Measurements from ENCODE around the gene SLC35D1.

The SLC35D1 gene

DNA sequence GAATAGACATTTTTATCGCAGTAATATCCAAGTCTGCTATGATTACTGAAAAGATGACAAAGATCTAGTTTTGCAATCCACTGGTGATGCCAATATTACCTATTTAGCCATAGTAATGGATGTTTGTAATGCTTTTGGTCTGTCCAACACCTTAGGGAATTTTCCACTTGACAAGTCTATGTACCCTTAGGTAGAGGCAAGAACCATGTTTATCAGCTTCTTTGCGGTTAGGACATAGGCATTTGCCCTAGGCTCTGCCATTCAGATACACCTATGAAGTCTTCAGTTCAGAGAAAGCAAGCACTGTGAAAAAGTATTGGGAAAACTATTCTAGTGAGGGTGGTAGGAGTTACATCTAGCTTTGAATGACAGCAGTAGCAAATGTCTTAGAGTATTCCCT, 40.2 kb upstream of the SLC35D1 start:
- H3K27me3 ChIP-seq (ENCODE audit: low read depth, low read length), result no peaks in the 10 kb centered on the region

DNA sequence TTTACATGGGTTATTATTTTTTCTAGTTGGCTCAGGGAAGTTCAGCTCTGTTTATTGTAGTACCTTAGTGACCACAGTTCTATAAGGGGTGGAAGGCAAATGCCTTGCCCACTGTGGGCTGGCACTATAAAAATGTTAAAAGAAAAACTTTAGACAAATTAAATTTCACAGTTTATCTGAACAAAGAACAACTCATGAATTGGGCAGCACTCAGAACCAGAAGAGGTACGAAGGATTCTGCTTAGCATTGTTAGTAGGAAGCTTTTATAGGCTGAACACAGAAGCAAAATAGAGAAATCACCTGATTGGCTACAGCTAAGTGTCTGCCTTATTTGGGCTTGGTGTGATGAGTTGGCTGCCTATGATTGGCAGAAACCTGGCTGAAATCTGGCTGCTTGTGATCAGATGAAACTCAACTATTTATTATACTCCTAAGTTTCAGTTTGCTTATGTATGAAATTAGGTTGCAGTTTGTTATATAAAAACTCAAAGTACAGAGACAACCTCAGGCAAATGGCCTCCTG, 35.8 kb upstream of the SLC35D1 start:
- H3K27ac ChIP-seq (ENCODE audit: low read length), result no peak overlapping the region
- H3K36me3 ChIP-seq (replicated peaks; ENCODE audit: low read depth, low read length), result no peaks in the 10 kb centered on the region
- H3K4me3 ChIP-seq (ENCODE audit: low read length), result no peak overlapping the region
- H3K9ac ChIP-seq (ENCODE audit: low read length), result no peak overlapping the region
- H3K9me3 ChIP-seq (ENCODE audit: insufficient read depth, low read length), result no peaks in the 10 kb centered on the region
- no peaks in the 10 kb centered on the region for H3K4me1 ChIP-seq (ENCODE audit: low read length)
- no peaks in the 10 kb centered on the region for H3K79me2 ChIP-seq (ENCODE audit: low read length)
- no peaks in the 10 kb centered on the region for H3K27me3 ChIP-seq (ENCODE audit: low read depth, low read length)
- no peak overlapping the region for H2AFZ ChIP-seq (ENCODE audit: low read depth, low read length)
- H3K4me2 ChIP-seq (ENCODE audit: low read length), result no peak overlapping the region
- H4K20me1 ChIP-seq (ENCODE audit: insufficient read depth, low read length), result no peaks in the 10 kb centered on the region
- TF ChIP-seq, protein P1, sequence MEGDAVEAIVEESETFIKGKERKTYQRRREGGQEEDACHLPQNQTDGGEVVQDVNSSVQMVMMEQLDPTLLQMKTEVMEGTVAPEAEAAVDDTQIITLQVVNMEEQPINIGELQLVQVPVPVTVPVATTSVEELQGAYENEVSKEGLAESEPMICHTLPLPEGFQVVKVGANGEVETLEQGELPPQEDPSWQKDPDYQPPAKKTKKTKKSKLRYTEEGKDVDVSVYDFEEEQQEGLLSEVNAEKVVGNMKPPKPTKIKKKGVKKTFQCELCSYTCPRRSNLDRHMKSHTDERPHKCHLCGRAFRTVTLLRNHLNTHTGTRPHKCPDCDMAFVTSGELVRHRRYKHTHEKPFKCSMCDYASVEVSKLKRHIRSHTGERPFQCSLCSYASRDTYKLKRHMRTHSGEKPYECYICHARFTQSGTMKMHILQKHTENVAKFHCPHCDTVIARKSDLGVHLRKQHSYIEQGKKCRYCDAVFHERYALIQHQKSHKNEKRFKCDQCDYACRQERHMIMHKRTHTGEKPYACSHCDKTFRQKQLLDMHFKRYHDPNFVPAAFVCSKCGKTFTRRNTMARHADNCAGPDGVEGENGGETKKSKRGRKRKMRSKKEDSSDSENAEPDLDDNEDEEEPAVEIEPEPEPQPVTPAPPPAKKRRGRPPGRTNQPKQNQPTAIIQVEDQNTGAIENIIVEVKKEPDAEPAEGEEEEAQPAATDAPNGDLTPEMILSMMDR (IDR thresholded peaks at IDR 0.05; ENCODE audit: low read depth, low read length), result no peak
- no peak for TF ChIP-seq EZH2phosphoT487 (IDR thresholded peaks at IDR 0.05; ENCODE audit: low read depth)

More for the DNA sequence above, 40.2 kb upstream of the SLC35D1 start:
- Histone ChIP-seq H3K4me1 (ENCODE audit: low read length) (no peaks in the 10 kb centered on the region), H3K9ac (ENCODE audit: low read length) (no peak overlapping the region), H2AFZ (ENCODE audit: low read depth, low read length) (no peak overlapping the region), H3K79me2 (ENCODE audit: low read length) (no peaks in the 10 kb centered on the region), H4K20me1 (ENCODE audit: insufficient read depth, low read length) (no peaks in the 10 kb centered on the region), H3K4me2 (ENCODE audit: low read length) (no peak overlapping the region), H3K4me3 (ENCODE audit: low read length) (no peak overlapping the region), H3K36me3 (replicated peaks; ENCODE audit: low read depth, low read length) (no peaks in the 10 kb centered on the region), H3K9me3 (ENCODE audit: insufficient read depth, low read length) (no peaks in the 10 kb centered on the region), H3K27ac (ENCODE audit: low read length) (no peak overlapping the region)
- TF ChIP-seq, protein P1 (IDR thresholded peaks at IDR 0.05; ENCODE audit: low read depth, low read length), result no peak
- TF ChIP-seq EZH2phosphoT487 (IDR thresholded peaks at IDR 0.05; ENCODE audit: low read depth), result no peak

DNA sequence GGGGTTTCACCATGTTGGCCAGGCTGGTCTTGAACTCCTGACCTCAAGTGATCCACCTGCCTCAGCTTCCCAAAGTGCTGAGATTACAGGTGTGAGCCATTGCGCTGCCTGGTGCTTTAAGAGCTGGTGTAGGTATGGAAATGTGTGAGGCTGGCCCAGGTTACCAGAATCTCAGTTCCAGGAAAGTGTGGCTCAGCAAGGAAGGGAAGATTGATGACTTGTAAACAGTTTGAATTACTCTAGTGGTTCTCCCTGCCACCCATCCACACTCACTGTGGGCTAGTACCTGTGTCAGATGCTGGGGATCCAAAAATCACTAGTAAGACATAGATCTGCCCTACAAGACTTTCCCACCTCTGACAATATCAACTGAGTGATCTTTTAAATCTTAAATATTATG, 34.5 kb upstream of the SLC35D1 start:
- Histone ChIP-seq H3K4me2 (ENCODE audit: low read length) (no peak overlapping the region), H3K4me3 (ENCODE audit: low read length) (no peak overlapping the region), H3K9me3 (ENCODE audit: insufficient read depth, low read length) (no peaks in the 10 kb centered on the region), H3K79me2 (ENCODE audit: low read length) (no peaks in the 10 kb centered on the region), H3K4me1 (ENCODE audit: low read length) (no peaks in the 10 kb centered on the region), H3K27ac (ENCODE audit: low read length) (no peak overlapping the region), H3K9ac (ENCODE audit: low read length) (no peak overlapping the region), H4K20me1 (ENCODE audit: insufficient read depth, low read length) (no peaks in the 10 kb centered on the region), H2AFZ (ENCODE audit: low read depth, low read length) (no peak overlapping the region), H3K27me3 (ENCODE audit: low read depth, low read length) (no peaks in the 10 kb centered on the region), H3K36me3 (replicated peaks; ENCODE audit: low read depth, low read length) (no peaks in the 10 kb centered on the region)
- TF ChIP-seq, protein P1 (IDR thresholded peaks at IDR 0.05; ENCODE audit: low read depth, low read length), result no peak
- no peak for TF ChIP-seq EZH2phosphoT487 (IDR thresholded peaks at IDR 0.05; ENCODE audit: low read depth)

DNA sequence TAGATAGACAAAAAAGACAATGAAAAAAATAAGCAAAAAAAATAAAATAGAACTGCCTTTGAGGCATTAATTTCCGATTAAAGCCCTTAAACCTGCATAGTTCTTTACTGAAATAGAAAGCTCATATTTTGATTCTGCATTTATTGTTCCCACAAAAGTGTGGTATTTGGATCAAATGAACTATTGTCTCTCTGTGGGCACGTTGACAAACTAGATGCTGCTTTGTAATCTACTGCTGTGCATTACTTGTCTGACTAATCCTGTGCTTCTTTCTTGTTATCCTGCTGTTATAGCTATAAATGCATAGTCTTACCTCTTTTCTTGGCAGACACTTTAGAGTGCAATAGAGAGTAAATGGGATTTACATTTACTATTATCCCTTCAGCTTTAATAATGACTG, 31.4 kb upstream of the SLC35D1 start:
- no peak overlapping the region for H3K4me3 ChIP-seq (ENCODE audit: low read length)
- H2AFZ ChIP-seq (ENCODE audit: low read depth, low read length), result no peak overlapping the region
- no peaks in the 10 kb centered on the region for H3K36me3 ChIP-seq (replicated peaks; ENCODE audit: low read depth, low read length)
- no peaks in the 10 kb centered on the region for H4K20me1 ChIP-seq (ENCODE audit: insufficient read depth, low read length)
- no peaks in the 10 kb centered on the region for H3K79me2 ChIP-seq (ENCODE audit: low read length)
- no peak for TF ChIP-seq EZH2phosphoT487 (IDR thresholded peaks at IDR 0.05; ENCODE audit: low read depth)
- TF ChIP-seq, protein P1 (IDR thresholded peaks at IDR 0.05; ENCODE audit: low read depth, low read length), result no peak
- H3K4me1 ChIP-seq (ENCODE audit: low read length), result no peaks in the 10 kb centered on the region
- no peak overlapping the region for H3K9ac ChIP-seq (ENCODE audit: low read length)
- no peak overlapping the region for H3K27ac ChIP-seq (ENCODE audit: low read length)
- H3K9me3 ChIP-seq (ENCODE audit: insufficient read depth, low read length), result no peaks in the 10 kb centered on the region
- H3K27me3 ChIP-seq (ENCODE audit: low read depth, low read length), result no peaks in the 10 kb centered on the region
- H3K4me2 ChIP-seq (ENCODE audit: low read length), result no peak overlapping the region

All from OCI-LY3 (cell line).